ENCODE data around the gene RNASEH2B. TPM values are rescaled to one million over a fixed set of nuclear protein-coding genes. Genes with fewer than 3 reads are reported as not detected.

Gene RNASEH2B
- total RNA-seq, 2 donors from 2014 or later, result 37.2 to 79.7 TPM

DNA sequence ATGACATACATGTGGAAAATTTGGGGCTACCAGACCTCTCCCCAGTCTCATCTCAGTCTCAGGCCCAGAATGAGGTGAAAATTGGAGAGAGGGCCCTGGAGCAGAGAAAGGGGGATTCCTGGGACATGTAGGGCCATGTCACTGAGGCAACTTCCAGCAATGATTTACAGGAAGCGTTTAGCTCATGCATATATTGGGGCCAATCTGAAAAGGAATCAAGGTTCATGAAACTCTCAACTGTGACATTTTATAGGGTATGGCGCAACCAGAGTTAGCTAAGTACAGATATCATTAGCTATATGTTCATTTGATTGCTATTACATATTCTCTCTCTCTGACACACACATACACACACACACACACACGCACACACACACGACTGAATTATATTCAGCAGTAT lies 86.3 kb downstream of the RNASEH2B start:
- H3K27me3 ChIP-seq (replicated peaks; ENCODE audit: insufficient read depth), result no peaks in the 10 kb centered on the region
- no peak overlapping the region for H3K27ac ChIP-seq
- H3K4me3 ChIP-seq, result no peak overlapping the region
- DNase-seq (ENCODE audit: low spot score) (no peak), ATAC-seq (ENCODE audit: insufficient number of reproducible peaks, low FRiP score, low read depth) (no peak)
- no peaks in the 10 kb centered on the region for H3K36me3 ChIP-seq
- TF ChIP-seq, protein P1, sequence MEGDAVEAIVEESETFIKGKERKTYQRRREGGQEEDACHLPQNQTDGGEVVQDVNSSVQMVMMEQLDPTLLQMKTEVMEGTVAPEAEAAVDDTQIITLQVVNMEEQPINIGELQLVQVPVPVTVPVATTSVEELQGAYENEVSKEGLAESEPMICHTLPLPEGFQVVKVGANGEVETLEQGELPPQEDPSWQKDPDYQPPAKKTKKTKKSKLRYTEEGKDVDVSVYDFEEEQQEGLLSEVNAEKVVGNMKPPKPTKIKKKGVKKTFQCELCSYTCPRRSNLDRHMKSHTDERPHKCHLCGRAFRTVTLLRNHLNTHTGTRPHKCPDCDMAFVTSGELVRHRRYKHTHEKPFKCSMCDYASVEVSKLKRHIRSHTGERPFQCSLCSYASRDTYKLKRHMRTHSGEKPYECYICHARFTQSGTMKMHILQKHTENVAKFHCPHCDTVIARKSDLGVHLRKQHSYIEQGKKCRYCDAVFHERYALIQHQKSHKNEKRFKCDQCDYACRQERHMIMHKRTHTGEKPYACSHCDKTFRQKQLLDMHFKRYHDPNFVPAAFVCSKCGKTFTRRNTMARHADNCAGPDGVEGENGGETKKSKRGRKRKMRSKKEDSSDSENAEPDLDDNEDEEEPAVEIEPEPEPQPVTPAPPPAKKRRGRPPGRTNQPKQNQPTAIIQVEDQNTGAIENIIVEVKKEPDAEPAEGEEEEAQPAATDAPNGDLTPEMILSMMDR (IDR thresholded peaks at IDR 0.05), result no peak
- no peaks in the 10 kb centered on the region for H3K9me3 ChIP-seq
- peaks cover 0 to 20% of the 10 kb centered on the region in 2 donors for H3K4me1 ChIP-seq (ENCODE audit: control insufficient read depth in 1 of 2, low read depth in 2 of 2)

DNA sequence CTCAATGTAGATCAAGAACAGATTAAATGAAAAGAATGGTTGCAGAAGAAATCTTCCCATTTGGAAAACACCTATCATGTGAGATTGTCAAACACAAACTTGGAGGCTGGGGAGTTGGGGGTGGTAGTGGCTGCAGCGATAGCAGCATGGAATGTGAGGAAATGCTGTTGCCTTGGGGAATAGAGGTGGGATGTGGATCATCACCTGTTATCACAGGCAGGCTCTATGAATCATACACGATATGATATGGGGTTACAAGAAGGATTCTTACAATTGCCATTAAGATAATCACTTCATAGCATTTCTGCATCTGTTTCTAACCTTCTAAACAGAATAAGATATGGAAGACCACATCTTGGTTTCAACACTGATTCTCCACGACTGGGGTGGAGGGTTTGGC lies 88.7 kb downstream of the RNASEH2B start:
- no peak overlapping the region for H3K27ac ChIP-seq
- no peak for DNase-seq (ENCODE audit: low spot score)
- H3K9me3 ChIP-seq, result no peaks in the 10 kb centered on the region
- H3K36me3 ChIP-seq, result no peaks in the 10 kb centered on the region
- no peaks in the 10 kb centered on the region for H3K27me3 ChIP-seq (replicated peaks; ENCODE audit: insufficient read depth)
- TF ChIP-seq, protein P1 (IDR thresholded peaks at IDR 0.05), result no peak
- H3K4me1 ChIP-seq (ENCODE audit: control insufficient read depth in 1 of 2, low read depth in 2 of 2), result peaks cover 0 to 14% of the 10 kb centered on the region in 2 donors
- no peak overlapping the region for H3K4me3 ChIP-seq
- no peak for ATAC-seq (ENCODE audit: insufficient number of reproducible peaks, low FRiP score, low read depth)

DNA sequence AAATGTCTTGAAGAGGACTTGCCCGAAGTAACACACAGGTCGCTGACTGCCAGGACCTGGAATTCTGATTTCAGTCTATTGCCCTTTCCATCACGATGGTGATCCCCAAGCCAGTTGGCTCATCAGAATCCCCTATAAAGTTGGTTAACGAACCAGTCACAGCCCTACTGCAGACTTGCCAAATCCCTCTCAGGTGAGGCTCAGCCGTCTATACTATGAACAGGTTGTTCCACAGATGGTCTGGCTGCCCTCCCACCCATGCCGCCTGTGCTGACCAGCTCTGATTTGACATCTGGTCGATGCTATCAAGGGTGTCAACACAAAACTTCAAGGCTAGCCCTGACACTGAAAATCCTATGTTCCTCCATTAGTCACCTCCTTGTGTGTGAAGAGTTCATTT lies 90.0 kb downstream of the RNASEH2B start:
- ATAC-seq (ENCODE audit: insufficient number of reproducible peaks, low FRiP score, low read depth) (no peak), DNase-seq (ENCODE audit: low spot score) (no peak)
- Histone ChIP-seq H3K9me3 (no peaks in the 10 kb centered on the region), H3K36me3 (no peaks in the 10 kb centered on the region), H3K27ac (no peak overlapping the region), H3K27me3 (replicated peaks; ENCODE audit: insufficient read depth) (no peaks in the 10 kb centered on the region), H3K4me1 (ENCODE audit: control insufficient read depth in 1 of 2, low read depth in 2 of 2) (peaks cover 0 to 9% of the 10 kb centered on the region in 2 donors), H3K4me3 (no peak overlapping the region)
- TF ChIP-seq, protein P1 (IDR thresholded peaks at IDR 0.05), result no peak

DNA sequence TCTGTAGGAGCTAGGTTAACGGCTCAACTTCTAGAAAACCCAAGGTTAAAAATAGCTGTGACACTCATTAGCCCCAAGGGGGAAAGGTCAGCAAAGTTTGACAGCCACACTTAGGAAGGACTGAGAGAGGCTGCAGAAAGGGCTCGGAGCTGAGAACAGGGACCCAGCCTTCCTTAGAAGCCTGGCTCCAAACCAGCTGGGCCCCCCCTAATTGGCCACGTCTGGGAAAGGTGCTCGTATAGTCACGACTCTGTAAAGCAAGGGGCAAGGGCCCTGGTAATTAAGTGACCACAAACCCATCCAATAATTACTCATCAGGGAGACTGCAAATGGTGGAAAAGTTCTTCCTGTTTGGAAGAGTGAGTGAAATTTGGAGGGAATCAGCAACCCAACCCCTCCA lies 90.5 kb downstream of the RNASEH2B start:
- ATAC-seq (ENCODE audit: insufficient number of reproducible peaks, low FRiP score, low read depth) (no peak), DNase-seq (ENCODE audit: low spot score) (no peak)
- H3K4me1 ChIP-seq (ENCODE audit: control insufficient read depth in 1 of 2, low read depth in 2 of 2), result peaks cover 0 to 9% of the 10 kb centered on the region in 2 donors
- no peak overlapping the region for H3K4me3 ChIP-seq
- TF ChIP-seq, protein P1 (IDR thresholded peaks at IDR 0.05), result no peak
- H3K9me3 ChIP-seq, result no peaks in the 10 kb centered on the region
- no peak overlapping the region for H3K27ac ChIP-seq
- H3K36me3 ChIP-seq, result no peaks in the 10 kb centered on the region
- H3K27me3 ChIP-seq (replicated peaks; ENCODE audit: insufficient read depth), result no peaks in the 10 kb centered on the region

DNA sequence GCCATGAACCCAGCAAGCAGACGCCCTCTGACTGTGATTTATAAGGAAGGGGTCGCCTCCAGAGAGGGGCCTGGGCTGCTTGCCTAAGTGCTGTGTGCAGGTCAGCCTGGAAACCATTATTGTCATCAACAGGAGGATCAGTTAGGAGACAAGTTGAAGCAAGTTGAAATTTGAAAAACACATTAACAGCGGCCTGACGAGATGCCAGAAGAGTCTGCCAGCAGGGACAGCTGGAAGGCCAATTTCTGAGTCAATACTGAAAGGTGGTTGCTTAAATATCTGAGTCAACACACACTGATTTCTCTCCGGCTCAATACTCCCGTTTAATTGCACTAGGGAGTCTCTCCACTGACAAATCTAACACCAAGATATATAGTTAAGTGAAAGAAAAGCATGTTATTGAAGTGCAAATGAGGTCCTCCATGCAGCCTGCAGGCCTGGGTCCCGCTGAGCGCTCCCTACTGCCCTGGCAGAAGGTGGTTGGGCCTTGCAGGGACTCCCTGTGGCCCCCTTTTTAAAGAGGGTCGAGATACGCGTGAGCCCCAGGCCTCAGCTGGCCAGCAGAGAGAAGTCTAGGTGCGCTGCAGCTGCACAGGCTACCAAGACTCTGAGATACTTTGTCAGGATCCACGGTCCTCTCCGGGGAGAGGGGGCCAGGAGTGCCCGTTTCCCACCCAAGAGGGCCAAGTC lies 91.1 kb downstream of the RNASEH2B start:
- Histone ChIP-seq H3K27me3 (replicated peaks; ENCODE audit: insufficient read depth) (no peaks in the 10 kb centered on the region), H3K4me1 (ENCODE audit: control insufficient read depth in 1 of 2, low read depth in 2 of 2) (peaks cover 6 to 14% of the 10 kb centered on the region in 2 donors), H3K4me3 (no peak overlapping the region), H3K9me3 (no peaks in the 10 kb centered on the region), H3K27ac (no peak overlapping the region), H3K36me3 (no peaks in the 10 kb centered on the region)
- DNase-seq (ENCODE audit: low spot score) (no peak), ATAC-seq (ENCODE audit: insufficient number of reproducible peaks, low FRiP score, low read depth) (no peak)
- TF ChIP-seq, protein P1 (IDR thresholded peaks at IDR 0.05), result no peak

Measured in thoracic aorta (tissue), 2 donors.